Activated naive CD8-positive, alpha-beta T cell treated with anti-CD3 and anti-CD28 coated beads, Interleukin-2, amount 50 U/mL, for 16 hours (primary cell): ENCODE results near the gene SPC24.
"Not testable (repeated sequence)": the region's sequence is repeated elsewhere in the genome, so short reads cannot be mapped to it uniquely, and the experiment has no call there.

Source experiments
- DNase-seq: peaks from one replicate; pipeline ENCODE4 v3.0.0-alpha.2; 2020; ENCODE audit warnings: low read depth, low spot score

Gene SPC24

DNA sequence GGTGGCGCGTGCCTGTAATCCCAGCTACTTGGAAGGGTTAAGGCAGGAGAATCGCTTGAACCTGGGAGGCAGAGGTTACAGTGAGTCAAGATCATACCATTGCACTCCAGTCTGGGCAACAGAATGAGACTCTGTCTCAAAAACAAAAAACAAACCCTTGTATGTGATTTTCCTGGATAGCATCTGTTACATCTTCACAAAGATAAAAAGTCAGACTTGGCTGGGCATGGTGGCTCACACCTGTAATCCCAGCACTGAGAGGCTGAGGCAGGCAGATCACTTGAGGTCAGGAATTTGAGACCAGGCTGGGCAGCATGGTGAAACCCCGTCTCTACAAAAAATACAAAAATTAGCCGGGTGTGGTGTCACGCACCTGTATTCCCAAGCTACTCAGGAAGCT is 58.2 kb downstream of the SPC24 start:
- DNase-seq: not testable (repeated sequence)

GRCh38 chr19:11096210-11096841 is 59.3 kb downstream of the SPC24 start:
- no peak for DNase-seq
